H54 (cell line): ENCODE measurements around the gene DHX35.

Source experiments
- DNase-seq: peaks from one replicate; pipeline ENCODE4 v3.0.0; 2011; ENCODE audit warnings: low spot score, mixed read lengths; ENCODE audit not compliant: insufficient read length
- FAIRE-seq: peaks from 3 replicates; lab custom pipeline; 2011; peaks lifted over from hg19 to GRCh38; lab: Jason Lieb, UNC
- POLR2A ChIP-seq: IDR thresholded peaks from 2 replicates; pipeline ENCODE4 v1.6.1; 2011; ENCODE audit warnings: low read depth, mild to moderate bottlenecking, low read length

The DHX35 gene

DNA sequence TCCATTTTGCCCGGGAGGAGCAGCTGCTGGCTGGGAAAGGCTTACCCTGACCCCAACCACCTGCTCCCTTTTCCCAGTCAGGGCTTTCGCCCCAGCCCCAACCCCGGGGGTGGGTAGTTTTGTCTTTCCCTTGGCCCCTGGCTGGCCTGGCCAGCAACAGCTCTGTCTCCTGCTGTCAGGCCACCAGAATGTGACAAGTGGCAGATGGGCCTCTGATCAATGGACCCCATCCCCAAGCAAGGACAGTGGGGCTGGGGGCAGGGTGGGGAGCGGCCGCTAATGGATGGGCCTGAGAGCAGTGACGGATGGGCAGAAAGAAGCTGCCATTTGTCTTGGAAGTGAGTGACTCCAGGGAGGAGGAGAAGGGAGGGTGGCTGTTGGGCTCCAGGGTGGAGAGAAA lies 121.6 kb downstream of the DHX35 start:
- FAIRE-seq (no peak), DNase-seq (no peak)
- no peak for TF ChIP-seq POLR2A

DNA sequence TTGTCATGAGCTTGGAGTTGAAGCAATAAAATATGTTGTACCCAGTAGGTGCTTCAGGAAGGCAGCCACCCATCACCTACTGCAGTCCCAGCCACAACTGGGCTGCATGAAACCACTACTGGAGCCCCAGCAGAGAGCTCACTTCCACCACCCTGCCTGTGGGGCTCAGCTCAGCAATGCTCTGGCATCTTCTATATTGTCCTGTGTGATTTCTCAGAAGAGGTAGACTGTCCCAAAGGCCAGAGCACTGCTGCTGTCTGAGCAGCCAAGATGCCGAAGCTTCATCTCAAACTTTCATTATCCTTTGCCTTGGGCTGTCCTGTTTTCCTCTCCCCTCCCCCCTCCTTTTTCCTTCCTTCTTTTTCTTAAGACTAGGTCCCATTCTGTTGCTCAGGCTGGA lies 126.9 kb downstream of the DHX35 start:
- no peak for DNase-seq
- TF ChIP-seq POLR2A: no peak
- no peak for FAIRE-seq
